HCT116 (cell line): Measurements from ENCODE around the gene WNT7B. TPM values are rescaled to one million over a fixed set of nuclear protein-coding genes. Genes with fewer than 3 reads are reported as not detected.

Source experiments
- ATAC-seq: fragments of 200-7000 bp; cut with Tn5 transposase; 2 replicates; pipeline ENCODE4 v1.9.1; 2020; ENCODE audit warnings: mild to moderate bottlenecking, moderate library complexity
- BruUV-seq: library from RNA; stranded (reverse); fragments of 400-500 nt; replicated peaks from 2 replicates; lab custom pipeline; 2021; lab: Mats Ljungman, UMichigan
- CTCF ChIA-PET: fragments of 300-600 bp; sonication (Branson Sonifier 250); formaldehyde crosslinking; loops from one replicate; lab custom pipeline; 2021; ENCODE audit warnings: antibody characterized with exemption; lab: Charles Lee
- POLR2A ChIA-PET: fragments of 300-600, 350-600 bp; sonication (Branson Sonifier 250); formaldehyde crosslinking; loops from one replicate; lab custom pipeline; 2021; ENCODE audit warnings: antibody characterized with exemption; lab: Charles Lee
- RAD21 ChIA-PET, 2 experiments: fragments of 300-600 bp; sonication (Branson Sonifier 250); formaldehyde crosslinking; loops; one replicate each; lab custom pipeline; 2023; ENCODE audit warnings: low total read pairs in 2 of 2; ENCODE audit not compliant: uncharacterized antibody in 2 of 2, unreplicated experiment in 2 of 2, low non-redundant PET in 1 of 2; lab: Charles Lee
- DNase-seq: peaks from one replicate; pipeline ENCODE4 v3.0.0-alpha.2; 2010; ENCODE audit warnings: low read depth, low spot score
- H2AFZ ChIP-seq: fragments of 200-600 bp; shearing (Covaris generic), sonication (generic); 2 replicates; pipeline ENCODE4 v1.6.1; 2017; ENCODE audit warnings: low read depth, mixed run types, mixed read lengths, antibody characterized with exemption, low read length; ENCODE audit not compliant: poor library complexity, severe bottlenecking
- H3K27ac ChIP-seq: 2 replicates; pipeline ENCODE4 v1.5.1; 2012; ENCODE audit warnings: low read depth, low read length
- H3K27me3 ChIP-seq: fragments of 200-600 bp; sonication (generic); 2 replicates; pipeline ENCODE4 v1.6.1; 2016; ENCODE audit warnings: mixed run types, low read length, mixed read lengths; ENCODE audit not compliant: insufficient read depth
- H3K36me3 ChIP-seq, 2 experiments: fragments of 200-500 bp in 1 of 2; fragments of 200-600 bp in 1 of 2; sonication (Bioruptor generic) in 1 of 2; sonication (generic) in 1 of 2; 2 replicates each; pipeline versions ENCODE4 v1.5.1 to v1.6.1; 2014 to 2016; ENCODE audit warnings: low read length in 2 of 2, inconsistent platforms in 1 of 2, mixed read lengths in 1 of 2, mixed run types in 1 of 2; ENCODE audit not compliant: insufficient read depth in 2 of 2, control insufficient read depth in 1 of 2
- H3K4me1 ChIP-seq, 2 experiments: fragments of 200-600 bp in 1 of 2; sonication (generic) in 1 of 2; 2 replicates each; pipeline versions ENCODE4 v1.5.1 to v1.6.1; 2012 to 2017; ENCODE audit warnings: low read length in 2 of 2, inconsistent platforms in 1 of 2, mild to moderate bottlenecking in 1 of 2, mixed read lengths in 1 of 2, mixed run types in 1 of 2, moderate library complexity in 1 of 2; ENCODE audit not compliant: insufficient read depth in 2 of 2, control insufficient read depth in 1 of 2
- H3K4me2 ChIP-seq: fragments of 200-600 bp; sonication (generic); 2 replicates; pipeline ENCODE4 v1.6.1; 2017; ENCODE audit warnings: mixed run types, low read length, mixed read lengths
- H3K4me3 ChIP-seq, 2 experiments: fragments of 200-600 bp in 1 of 2; sonication (generic) in 1 of 2; replicated peaks in 1 of 2; 2 replicates each; pipeline ENCODE4 v1.5.1; 2011 to 2016; ENCODE audit warnings: low read length in 2 of 2, control low read depth in 1 of 2, low read depth in 1 of 2, mild to moderate bottlenecking in 1 of 2, mixed read lengths in 1 of 2, mixed run types in 1 of 2
- H3K79me2 ChIP-seq: fragments of 200-600 bp; sonication (generic); 2 replicates; pipeline ENCODE4 v1.6.1; 2017; ENCODE audit warnings: mild to moderate bottlenecking, mixed run types, low read length, moderate library complexity, mixed read lengths; ENCODE audit not compliant: insufficient read depth
- H3K9ac ChIP-seq: fragments of 200-600 bp; sonication (generic); 2 replicates; pipeline ENCODE4 v1.6.1; 2016; ENCODE audit warnings: low read length, mixed read lengths
- H3K9me2 ChIP-seq: fragments of 200-600 bp; sonication (generic), shearing (Covaris generic); 2 replicates; pipeline ENCODE4 v1.6.1; 2017; ENCODE audit warnings: mixed run types, mild to moderate bottlenecking, moderate library complexity; ENCODE audit not compliant: insufficient read depth
- H3K9me3 ChIP-seq, 2 experiments: fragments of 200-500 bp in 1 of 2; fragments of 200-600 bp in 1 of 2; sonication (Bioruptor generic) in 1 of 2; sonication (generic) in 1 of 2; 2 replicates each; pipeline ENCODE4 v1.6.1; 2014 to 2017; ENCODE audit warnings: low read length in 2 of 2, mixed read lengths in 2 of 2, inconsistent platforms in 1 of 2, low read depth in 1 of 2, mild to moderate bottlenecking in 1 of 2, mixed run types in 1 of 2, moderate library complexity in 1 of 2; ENCODE audit not compliant: control insufficient read depth in 1 of 2, insufficient read depth in 1 of 2
- H4K20me1 ChIP-seq: fragments of 200-600 bp; sonication (generic), shearing (Covaris generic); 2 replicates; pipeline ENCODE4 v1.6.1; 2017; ENCODE audit warnings: mixed run types, mild to moderate bottlenecking, moderate library complexity; ENCODE audit not compliant: insufficient read depth
- CEBPB ChIP-seq: IDR thresholded peaks from 2 replicates; pipeline ENCODE4 v1.6.1; 2012; ENCODE audit warnings: low read depth
- ELF1 ChIP-seq: IDR thresholded peaks from 2 replicates; pipeline ENCODE4 v1.6.1; 2012; ENCODE audit warnings: low read depth, borderline replicate concordance
- JUND ChIP-seq: IDR thresholded peaks from 2 replicates; pipeline ENCODE4 v1.6.1; 2012
- POLR2AphosphoS5 ChIP-seq: IDR thresholded peaks from 2 replicates; pipeline ENCODE4 v1.6.1; 2011; ENCODE audit warnings: mild to moderate bottlenecking, low read depth, low read length, moderate library complexity
- RAD21 ChIP-seq: IDR thresholded peaks from 2 replicates; pipeline ENCODE4 v1.6.1; 2012; ENCODE audit warnings: low read depth, mild to moderate bottlenecking
- SIN3A ChIP-seq: IDR thresholded peaks from 2 replicates; pipeline ENCODE4 v1.6.1; 2012; ENCODE audit warnings: low read depth
- SP1 ChIP-seq: IDR thresholded peaks from 2 replicates; pipeline ENCODE4 v1.6.1; 2012; ENCODE audit warnings: low read depth
- ZBTB33 ChIP-seq: IDR thresholded peaks from 2 replicates; pipeline ENCODE4 v1.6.1; 2011; ENCODE audit warnings: mild to moderate bottlenecking, low read length, moderate library complexity; ENCODE audit not compliant: insufficient replicate concordance; ENCODE audit errors: extremely low read depth
- ZFX ChIP-seq: fragments of 450-650 bp; IDR thresholded peaks from 2 replicates; pipeline ENCODE4 v1.6.1; 2017
- intact Hi-C: fragments of 100-400 bp; cut with micrococcal nuclease; formaldehyde crosslinking; loops from 2 replicates; pipeline ENCODE4 v1.10.0; 2022
- total RNA-seq: library from RNA; stranded (reverse); gene quantifications from one replicate; pipeline ENCODE4 v1.2.1, GENCODE V29; 2021; ENCODE audit not compliant: unreplicated experiment

The WNT7B gene
- total RNA-seq, 1 experiment from 2014 or later: 10.5 TPM

- intact Hi-C loops: no loop called here
- CTCF ChIA-PET: no interaction called here
These were observed 93.8 kb downstream of the WNT7B start for GRCh38 chr22:45882881-45883810.

More at GRCh38 chr22:45882881-45883810, 93.8 kb downstream of the WNT7B start:
- TF ChIP-seq ZFX: no peak
- TF ChIP-seq SP1: no peak
- no peak for TF ChIP-seq CEBPB
- no peak for TF ChIP-seq RAD21
- TF ChIP-seq JUND: no peak
- no peak for TF ChIP-seq ZBTB33
- no peak for TF ChIP-seq POLR2AphosphoS5
- TF ChIP-seq ELF1: no peak
- TF ChIP-seq SIN3A: no peak
- Histone ChIP-seq H3K4me3 (no peak overlapping the region), H3K27ac (no peak overlapping the region), H2AFZ (no peak overlapping the region), H3K4me2 (no peak overlapping the region), H3K9me2 (no peaks in the 10 kb centered on the region), H4K20me1 (no peaks in the 10 kb centered on the region), H3K4me1 (peaks cover 4 to 24% of the 10 kb centered on the region in 2 experiments), H3K79me2 (no peaks in the 10 kb centered on the region), H3K9ac (no peak overlapping the region), H3K27me3 (no peaks in the 10 kb centered on the region), H3K36me3 (no peaks in the 10 kb centered on the region), H3K9me3 (no peaks in the 10 kb centered on the region)
- RAD21 ChIA-PET: no interaction called here
- BruUV-seq: no TSS peak
- ATAC-seq: no peak
- DNase-seq: no peak
- POLR2A ChIA-PET: no interaction called here
